ENCODE data around the gene KIR3DL1. TPM values are rescaled to one million over a fixed set of nuclear protein-coding genes. Genes with fewer than 3 reads are reported as not detected.
"Not testable (repeated sequence)": the region's sequence is repeated elsewhere in the genome, so short reads cannot be mapped to it uniquely, and the experiment has no call there.

The KIR3DL1 gene
- total RNA-seq, 4 donors from 2014 or later = not detected

GRCh38 chr19:54859421-54859820 lies 43.2 kb downstream of the KIR3DL1 start:
- H3K9me3 ChIP-seq; H3K36me3 ChIP-seq; DNase-seq; in situ Hi-C loops (cut with MboI; ENCODE audit: low pct_ligation_motif_present in 1 of 4, low pct_unique_long_range_greater_than_20kb in 1 of 4, low sequenced_read_pairs in 3 of 4); H3K27ac ChIP-seq; H3K4me3 ChIP-seq; H3K27me3 ChIP-seq; H3K4me1 ChIP-seq; intact Hi-C loops (cut with DNase I; ENCODE audit: low total_unique reads): not testable (repeated sequence)
- 73 to 87% methylated on average over 3 to 7 of the region's 7 CpGs for WGBS, 2 donors (ENCODE audit: low coverage in 1 of 2)

GRCh38 chr19:54863459-54863858 lies 47.2 kb downstream of the KIR3DL1 start:
- H3K36me3 ChIP-seq; H3K27me3 ChIP-seq; intact Hi-C loops (cut with DNase I; ENCODE audit: low total_unique reads); in situ Hi-C loops (cut with MboI; ENCODE audit: low pct_ligation_motif_present in 1 of 4, low pct_unique_long_range_greater_than_20kb in 1 of 4, low sequenced_read_pairs in 3 of 4); DNase-seq; H3K9me3 ChIP-seq; H3K4me1 ChIP-seq; H3K27ac ChIP-seq; H3K4me3 ChIP-seq: not testable (repeated sequence)
- WGBS, 2 donors (ENCODE audit: low coverage in 1 of 2) = 80 to 95% methylated on average over 1 to 2 of the region's 3 CpGs

- Histone ChIP-seq H3K27me3 (no peaks in the 10 kb centered on the region), H3K36me3 (no peaks in the 10 kb centered on the region), H3K4me1 (no peaks in the 10 kb centered on the region), H3K27ac (no peak overlapping the region), H3K9me3 (no peaks in the 10 kb centered on the region), H3K4me3 (no peak overlapping the region)
- in situ Hi-C loops (cut with MboI; ENCODE audit: low pct_ligation_motif_present in 1 of 4, low pct_unique_long_range_greater_than_20kb in 1 of 4, low sequenced_read_pairs in 3 of 4) (no loop called here), intact Hi-C loops (cut with DNase I; ENCODE audit: low total_unique reads) (no loop called here)
- DNase-seq = no peak
- TF ChIP-seq CTCF (IDR thresholded peaks at IDR 0.05) (no peak), POLR2A (IDR thresholded peaks at IDR 0.05) (no peak), POLR2AphosphoS5 (IDR thresholded peaks at IDR 0.05) (no peak), EP300 (IDR thresholded peaks at IDR 0.05; ENCODE audit: low read depth) (no peak)
- WGBS, 2 donors (ENCODE audit: low coverage in 1 of 2) = 52% methylated on average over 3 of the region's 3 CpGs; no CpG with 5 or more reads in 1 of the 2 donors
Observed at GRCh38 chr19:54871696-54872095, 55.4 kb downstream of the KIR3DL1 start.

- TF ChIP-seq POLR2A (IDR thresholded peaks at IDR 0.05) (no peak), POLR2AphosphoS5 (IDR thresholded peaks at IDR 0.05) (no peak), CTCF (IDR thresholded peaks at IDR 0.05) (no peak), EP300 (IDR thresholded peaks at IDR 0.05; ENCODE audit: low read depth) (no peak)
- intact Hi-C loops (cut with DNase I; ENCODE audit: low total_unique reads) = no loop called here
- Histone ChIP-seq H3K27ac (no peak within 1 kb of the TSS), H3K9me3 (no peaks in the 10 kb centered on the region), H3K36me3 (no peaks in the 10 kb centered on the region), H3K27me3 (no peaks in the 10 kb centered on the region), H3K4me3 (no peak within 1 kb of the TSS), H3K4me1 (no peaks in the 10 kb centered on the region)
- in situ Hi-C loops (cut with MboI; ENCODE audit: low pct_ligation_motif_present in 1 of 4, low pct_unique_long_range_greater_than_20kb in 1 of 4, low sequenced_read_pairs in 3 of 4) = no loop called here
- WGBS, 2 donors (ENCODE audit: low coverage in 1 of 2) = 80 to 100% methylated on average over 2 to 8 of the region's 8 CpGs
- no peak for DNase-seq
Observed at GRCh38 chr19:54873990-54874389, 57.7 kb downstream of the KIR3DL1 start, which contains the start of gene FCAR. Gene FCAR, plus strand, starts transcription at chr19:54874235. Its CDS starts 55 bp downstream, at chr19:54874290.

GRCh38 chr19:54875506-54875905 lies 59.2 kb downstream of the KIR3DL1 start:
- H3K4me1 ChIP-seq = no peaks in the 10 kb centered on the region
- no peak overlapping the region for H3K27ac ChIP-seq
- no peaks in the 10 kb centered on the region for H3K27me3 ChIP-seq
- no peak for DNase-seq
- no peak for TF ChIP-seq POLR2A (IDR thresholded peaks at IDR 0.05)
- no peak for TF ChIP-seq EP300 (IDR thresholded peaks at IDR 0.05; ENCODE audit: low read depth)
- TF ChIP-seq CTCF (IDR thresholded peaks at IDR 0.05) = no peak
- TF ChIP-seq POLR2AphosphoS5 (IDR thresholded peaks at IDR 0.05) = no peak
- H3K4me3 ChIP-seq = no peak overlapping the region
- intact Hi-C loops (cut with DNase I; ENCODE audit: low total_unique reads) (no loop called here), in situ Hi-C loops (cut with MboI; ENCODE audit: low pct_ligation_motif_present in 1 of 4, low pct_unique_long_range_greater_than_20kb in 1 of 4, low sequenced_read_pairs in 3 of 4) (no loop called here)
- no peaks in the 10 kb centered on the region for H3K36me3 ChIP-seq
- no peaks in the 10 kb centered on the region for H3K9me3 ChIP-seq
- WGBS, 2 donors (ENCODE audit: low coverage in 1 of 2) = 16 to 42% methylated on average over 2 of the region's 2 CpGs
